Right renal pelvis (tissue), 4 donors: ENCODE results near the gene ALOX12. TPM values are rescaled to one million over a fixed set of nuclear protein-coding genes. Genes with fewer than 3 reads are reported as not detected.
"Not testable (repeated sequence)": the region's sequence is repeated elsewhere in the genome, so short reads cannot be mapped to it uniquely, and the experiment has no call there.

ENCODE experiments used
- DNase-seq, 4 donors: peaks; one replicate each; pipeline ENCODE4 v3.0.0-alpha.2; 2013; ENCODE audit warnings: low read depth in 4 of 4, low spot score in 3 of 4, missing footprints in 1 of 4
- polyA plus RNA-seq, 4 donors: library from polyadenylated mRNA; unstranded; fragments of 120-200 nt; gene quantifications; one replicate each; pipeline ENCODE4 v1.2.1, GENCODE V29; 2013; ENCODE audit not compliant: insufficient read length in 4 of 4

Gene ALOX12
- polyA plus RNA-seq: 1 to 10 TPM; 1.2 to 3.3 (median 2.1) TPM

DNA sequence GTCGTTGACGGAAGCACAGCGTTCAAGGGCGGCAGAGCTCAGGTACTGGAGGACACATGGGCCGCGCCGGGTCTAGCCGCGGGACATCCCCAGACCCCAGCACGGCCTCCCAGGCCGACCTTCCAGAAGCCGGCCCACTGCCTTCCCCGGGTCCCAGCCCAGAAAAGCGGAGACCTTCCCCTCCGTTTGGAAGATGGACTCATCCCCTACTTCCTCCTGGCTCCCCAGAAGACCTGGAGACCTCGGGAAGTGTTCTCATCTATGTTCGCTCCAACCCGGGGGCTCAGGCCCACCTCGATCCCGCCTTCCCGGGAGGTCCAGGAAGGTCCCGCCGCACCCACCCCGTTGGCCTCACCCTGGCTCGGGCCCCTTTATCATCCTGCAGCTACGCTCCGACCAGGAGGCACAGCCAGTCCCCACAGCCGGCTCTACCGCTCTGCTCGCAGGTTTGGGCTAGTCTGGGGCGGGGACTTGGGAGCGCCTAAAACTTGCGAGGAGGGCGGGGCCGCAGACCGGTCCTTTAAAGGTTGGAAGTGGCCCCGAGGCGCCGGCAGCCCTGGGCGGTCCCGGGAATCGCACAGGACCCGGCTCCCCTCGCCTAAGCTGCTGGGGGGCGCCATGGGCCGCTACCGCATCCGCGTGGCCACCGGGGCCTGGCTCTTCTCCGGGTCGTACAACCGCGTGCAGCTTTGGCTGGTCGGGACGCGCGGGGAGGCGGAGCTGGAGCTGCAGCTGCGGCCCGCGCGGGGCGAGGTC lies at the start of gene ALOX12:
Gene ALOX12 (plus strand): TSS at position 550 of the 756 bp plus-strand sequence. CDS start 69 bp downstream, at position 619.
- DNase-seq: no peak

- no peak for DNase-seq
Observed at GRCh38 chr17:6947745-6948144, 48.1 kb upstream of the ALOX12 start.

DNA sequence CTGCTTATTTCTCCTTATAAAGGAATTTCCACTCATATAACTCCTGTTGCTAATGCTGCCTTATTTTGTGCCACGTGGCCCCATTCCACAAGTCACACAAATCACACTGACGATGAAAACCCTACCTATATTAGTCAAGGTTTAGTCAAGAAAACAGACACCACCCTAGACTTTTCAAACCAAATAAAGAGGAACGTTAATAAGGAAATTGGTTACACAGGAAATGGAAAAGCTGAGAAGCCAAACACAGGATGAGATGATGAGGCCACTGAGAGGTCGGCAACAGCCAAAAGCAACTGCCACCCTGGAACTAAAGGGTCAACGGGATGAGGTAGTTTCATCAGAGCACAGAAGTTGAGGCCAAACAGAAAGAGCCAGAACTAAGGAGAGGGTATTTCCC lies 47.3 kb upstream of the ALOX12 start:
- no peak for DNase-seq

- no peak for DNase-seq
Observed at GRCh38 chr17:6948976-6949375, 46.9 kb upstream of the ALOX12 start.

DNA sequence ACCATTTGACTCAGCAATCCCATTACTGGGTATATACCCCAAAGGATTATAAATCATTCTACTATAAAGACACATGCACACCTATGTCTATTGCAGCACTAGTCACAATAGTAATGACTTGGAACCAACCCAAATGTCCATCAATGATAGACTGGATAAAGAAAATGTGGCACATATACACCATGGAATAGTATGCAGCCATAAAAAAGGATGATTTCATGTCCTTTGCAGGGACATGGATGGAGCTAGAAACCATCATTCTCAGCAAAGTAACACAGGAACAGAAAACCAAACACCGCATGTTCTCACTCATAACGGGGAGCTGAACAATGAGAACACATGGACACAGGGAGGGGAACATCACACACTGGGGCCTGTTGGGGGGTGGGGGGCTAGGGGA lies 44.9 kb upstream of the ALOX12 start:
- DNase-seq: not testable (repeated sequence)

GRCh38 chr17:6953689-6954088 lies 42.2 kb upstream of the ALOX12 start:
- DNase-seq: no peak

DNA sequence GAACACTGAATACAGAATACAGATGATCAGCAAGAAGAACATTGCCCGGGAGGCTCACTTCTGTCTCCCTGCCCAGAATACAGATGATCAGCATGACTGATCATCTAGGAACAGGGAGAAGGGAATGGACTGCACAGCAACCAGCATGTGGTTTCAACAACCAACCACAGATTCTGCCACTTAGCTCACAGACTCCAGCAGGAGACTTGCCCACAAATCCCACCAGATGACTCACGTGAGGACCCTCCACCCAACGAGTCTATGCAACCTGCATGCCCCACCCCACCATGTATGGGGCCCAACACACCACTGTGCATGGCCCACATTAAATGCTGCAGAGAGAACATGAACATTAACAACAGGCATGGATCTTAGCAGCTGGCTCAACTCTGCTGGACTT lies 36.1 kb upstream of the ALOX12 start:
- DNase-seq: no peak

DNA sequence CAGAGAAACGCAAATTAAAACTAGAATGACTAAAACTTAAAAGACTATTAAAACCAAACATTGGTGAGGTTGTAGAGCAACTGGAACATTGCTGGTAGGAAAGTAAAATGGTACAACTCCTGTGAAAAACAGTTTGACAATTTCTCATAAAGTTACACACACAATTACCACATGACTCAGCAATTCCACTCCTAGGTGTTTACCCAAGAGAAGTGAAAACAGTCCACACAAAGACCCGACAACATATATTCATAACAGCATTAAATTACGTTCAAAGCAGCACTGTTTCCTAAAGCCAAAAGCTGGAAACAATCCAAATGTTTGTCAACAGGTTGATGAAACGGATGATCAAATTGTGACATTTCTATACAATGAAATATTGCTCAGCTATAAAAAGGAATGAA lies 26.5 kb upstream of the ALOX12 start:
- DNase-seq: no peak

- no peak for DNase-seq
Observed at GRCh38 chr17:6970992-6971391, 24.9 kb upstream of the ALOX12 start.

GRCh38 chr17:6979440-6979839 lies 16.4 kb upstream of the ALOX12 start:
- not testable (repeated sequence) for DNase-seq

- DNase-seq: no peak
Observed at GRCh38 chr17:6981426-6981825, 14.4 kb upstream of the ALOX12 start.

GRCh38 chr17:6985266-6985665 lies 10.6 kb upstream of the ALOX12 start:
- no peak for DNase-seq

- no peak for DNase-seq
Observed at GRCh38 chr17:6986676-6987075, 9.2 kb upstream of the ALOX12 start.

- no peak for DNase-seq
Observed at GRCh38 chr17:6989779-6990178, 6.1 kb upstream of the ALOX12 start.

GRCh38 chr17:6993613-6994056 lies 2.2 kb upstream of the ALOX12 start:
- not testable (repeated sequence) for DNase-seq

DNA sequence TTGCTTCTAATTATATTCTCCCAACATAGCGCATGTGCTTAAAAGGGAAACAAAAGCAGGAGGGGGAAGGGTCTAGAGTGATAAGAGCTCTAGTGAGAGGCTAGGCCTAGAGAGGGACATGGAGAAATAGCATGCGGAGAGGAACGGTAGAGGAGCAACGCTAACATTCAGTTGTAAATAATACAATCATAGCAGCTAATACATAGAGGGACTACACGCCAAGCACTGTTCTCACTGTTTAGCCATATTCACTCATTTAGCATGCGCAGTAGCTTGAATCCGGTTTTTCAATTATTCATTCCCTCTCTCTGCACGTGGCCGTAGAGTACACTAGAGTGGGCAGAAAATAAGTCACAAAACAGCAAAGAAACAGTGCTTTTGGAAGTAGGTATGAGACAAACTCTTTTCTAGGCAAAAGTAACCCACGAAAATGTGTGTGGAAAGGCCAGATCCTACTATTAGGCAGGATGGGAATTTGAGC lies 1.7 kb upstream of the ALOX12 start:
- DNase-seq: no peak

- no peak for DNase-seq
Observed at GRCh38 chr17:6994666-6995256, 1.1 kb upstream of the ALOX12 start.

GRCh38 chr17:6996256-6997011 lies 585 bp downstream of the ALOX12 start:
- DNase-seq: no peak

DNA sequence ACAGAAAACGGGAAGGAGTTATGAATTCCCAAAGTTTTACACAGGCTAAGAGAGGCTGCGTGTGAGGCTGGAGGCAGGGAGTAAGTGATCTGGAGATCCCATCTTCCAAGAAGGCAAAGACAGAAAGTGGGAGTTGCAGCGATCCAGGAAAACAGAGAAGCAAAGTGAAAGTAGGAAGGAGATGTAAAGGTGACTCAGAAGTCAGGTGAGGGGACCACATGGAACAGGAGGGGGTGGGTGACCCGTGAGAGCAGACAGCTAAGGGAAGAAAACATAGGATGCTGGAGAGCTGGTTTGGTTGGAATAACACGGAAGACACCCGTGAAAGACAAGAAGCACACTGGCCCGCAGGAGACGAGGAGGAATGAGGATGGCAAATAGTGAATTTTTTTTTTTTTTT lies 1.3 kb downstream of the ALOX12 start:
- DNase-seq: no peak

GRCh38 chr17:6998855-6999508 lies 3.1 kb downstream of the ALOX12 start:
- no peak for DNase-seq
